ENCODE data around the gene CREBRF. TPM values are rescaled to one million over a fixed set of nuclear protein-coding genes. Genes with fewer than 3 reads are reported as not detected.
A peak's percentile ranks its signal among the peaks of the same experiment; 100 is the strongest.

The CREBRF gene
- total RNA-seq, 2 experiments from 2014 or later: 8.7 to 10.0 TPM

- H3K27ac Mint-ChIP-seq: no peak overlapping the region
- POLR2A ChIA-PET: no interaction called here
- H3K9me3 Mint-ChIP-seq (ENCODE audit: insufficient read depth): no peaks in the 10 kb centered on the region
- H3K27me3 Mint-ChIP-seq (ENCODE audit: low read depth): no peaks in the 10 kb centered on the region
- no peak for DNase-seq
- CTCF ChIA-PET: interaction anchor here (1.3 kb wide), 1 partner anchor 19 kb away, joined by 3 read pairs; the partner anchor contains the start of gene BNIP1
- no peaks in the 10 kb centered on the region for H3K4me1 Mint-ChIP-seq (ENCODE audit: low read depth)
- H3K36me3 Mint-ChIP-seq (ENCODE audit: low read depth): peaks cover 9% of the 10 kb centered on the region
- ATAC-seq: no peak
- no peak overlapping the region for H3K4me3 Mint-ChIP-seq
These were observed 107.1 kb downstream of the CREBRF start for GRCh38 chr5:173163219-173163618.

- CTCF ChIA-PET: interaction anchor here (0.9 to 1.3 kb wide), 6 partner anchors 12 to 206 kb away, joined by 3 to 4 read pairs (median 3); partner anchors contain the start of genes ATP6V0E1, BNIP1 and RPL26L1
- H3K27me3 Mint-ChIP-seq (ENCODE audit: low read depth): no peaks in the 10 kb centered on the region
- no peak overlapping the region for H3K27ac Mint-ChIP-seq
- no peak for DNase-seq
- no peak overlapping the region for H3K4me3 Mint-ChIP-seq
- no peaks in the 10 kb centered on the region for H3K4me1 Mint-ChIP-seq (ENCODE audit: low read depth)
- peaks cover 5% of the 10 kb centered on the region for H3K36me3 Mint-ChIP-seq (ENCODE audit: low read depth)
- POLR2A ChIA-PET: no interaction called here
- no peaks in the 10 kb centered on the region for H3K9me3 Mint-ChIP-seq (ENCODE audit: insufficient read depth)
- ATAC-seq: no peak
These were observed 109.2 kb downstream of the CREBRF start for GRCh38 chr5:173165177-173166016.

GRCh38 chr5:173172166-173172565 is 116.0 kb downstream of the CREBRF start:
- Mint-ChIP-seq H3K27ac (no peak overlapping the region), H3K4me1 (ENCODE audit: low read depth) (no peaks in the 10 kb centered on the region)

GRCh38 chr5:173175523-173175922 is 119.4 kb downstream of the CREBRF start:
- H3K36me3 Mint-ChIP-seq (ENCODE audit: low read depth): no peaks in the 10 kb centered on the region
- POLR2A ChIA-PET: no interaction called here
- no peak for ATAC-seq
- CTCF ChIA-PET: no interaction called here
- no peak overlapping the region for H3K4me3 Mint-ChIP-seq
- no peak overlapping the region for H3K27ac Mint-ChIP-seq
- no peak for DNase-seq
- no peaks in the 10 kb centered on the region for H3K4me1 Mint-ChIP-seq (ENCODE audit: low read depth)
- no peaks in the 10 kb centered on the region for H3K9me3 Mint-ChIP-seq (ENCODE audit: insufficient read depth)
- no peaks in the 10 kb centered on the region for H3K27me3 Mint-ChIP-seq (ENCODE audit: low read depth)

More at GRCh38 chr5:173172166-173172565, 116.0 kb downstream of the CREBRF start:
- Mint-ChIP-seq H3K4me3 (no peak overlapping the region), H3K36me3 (ENCODE audit: low read depth) (no peaks in the 10 kb centered on the region), H3K9me3 (ENCODE audit: insufficient read depth) (no peaks in the 10 kb centered on the region), H3K27me3 (ENCODE audit: low read depth) (no peaks in the 10 kb centered on the region)
- POLR2A ChIA-PET: no interaction called here
- DNase-seq (no peak), ATAC-seq (no peak)
- CTCF ChIA-PET: no interaction called here

- CTCF ChIA-PET: interaction anchor here (0.9 kb wide), 1 partner anchor 13 kb away, joined by 3 read pairs; no protein-coding TSS in a partner anchor
- H3K9me3 Mint-ChIP-seq (ENCODE audit: insufficient read depth): no peaks in the 10 kb centered on the region
- H3K4me3 Mint-ChIP-seq: no peak overlapping the region
- POLR2A ChIA-PET: no interaction called here
- no peaks in the 10 kb centered on the region for H3K36me3 Mint-ChIP-seq (ENCODE audit: low read depth)
- no peak for ATAC-seq
- H3K27ac Mint-ChIP-seq: no peak overlapping the region
- no peak for DNase-seq
- H3K27me3 Mint-ChIP-seq (ENCODE audit: low read depth): peaks cover 2% of the 10 kb centered on the region
- H3K4me1 Mint-ChIP-seq (ENCODE audit: low read depth): no peaks in the 10 kb centered on the region
These were observed 122.3 kb downstream of the CREBRF start for GRCh38 chr5:173178369-173178910.

- ChIA-PET POLR2A (no interaction called here), CTCF (no interaction called here)
- H3K27me3 Mint-ChIP-seq (ENCODE audit: low read depth): peaks cover 2% of the 10 kb centered on the region
- no peaks in the 10 kb centered on the region for H3K36me3 Mint-ChIP-seq (ENCODE audit: low read depth)
- DNase-seq (no peak), ATAC-seq (no peak)
- no peaks in the 10 kb centered on the region for H3K4me1 Mint-ChIP-seq (ENCODE audit: low read depth)
- H3K4me3 Mint-ChIP-seq: no peak overlapping the region
- H3K9me3 Mint-ChIP-seq (ENCODE audit: insufficient read depth): no peaks in the 10 kb centered on the region
- H3K27ac Mint-ChIP-seq: no peak overlapping the region
These were observed 124.2 kb downstream of the CREBRF start for GRCh38 chr5:173180331-173180730.

- POLR2A ChIA-PET: no interaction called here
These were observed 131.0 kb downstream of the CREBRF start for GRCh38 chr5:173187054-173187743.

GRCh38 chr5:173188280-173188679 is 132.1 kb downstream of the CREBRF start:
- Mint-ChIP-seq H3K36me3 (ENCODE audit: low read depth) (no peaks in the 10 kb centered on the region), H3K27me3 (ENCODE audit: low read depth) (no peaks in the 10 kb centered on the region)
- POLR2A ChIA-PET: no interaction called here

More at GRCh38 chr5:173187054-173187743, 131.0 kb downstream of the CREBRF start:
- CTCF ChIA-PET: interaction anchor here (0.7 to 1.2 kb wide), 3 partner anchors 203 to 210 kb away, joined by 3 to 4 read pairs (median 3); partner anchors contain the start of gene ATP6V0E1
- H3K36me3 Mint-ChIP-seq (ENCODE audit: low read depth): no peaks in the 10 kb centered on the region
- H3K27ac Mint-ChIP-seq: no peak overlapping the region
- peak; percentile 53 for ATAC-seq
- H3K9me3 Mint-ChIP-seq (ENCODE audit: insufficient read depth): no peaks in the 10 kb centered on the region
- no peak overlapping the region for H3K4me3 Mint-ChIP-seq
- no peaks in the 10 kb centered on the region for H3K4me1 Mint-ChIP-seq (ENCODE audit: low read depth)
- DNase-seq: peak; percentile 22
- no peaks in the 10 kb centered on the region for H3K27me3 Mint-ChIP-seq (ENCODE audit: low read depth)

More at GRCh38 chr5:173188280-173188679, 132.1 kb downstream of the CREBRF start:
- ATAC-seq: no peak
- no peak overlapping the region for H3K27ac Mint-ChIP-seq
- no peaks in the 10 kb centered on the region for H3K9me3 Mint-ChIP-seq (ENCODE audit: insufficient read depth)
- H3K4me1 Mint-ChIP-seq (ENCODE audit: low read depth): no peaks in the 10 kb centered on the region
- no peak for DNase-seq
- CTCF ChIA-PET: no interaction called here
- H3K4me3 Mint-ChIP-seq: no peak overlapping the region

Other genes starting within 250 kb of the CREBRF start
- gene ERGIC1, start 222.1 kb upstream of the CREBRF start, total RNA-seq: 10 to 100 TPM; 50.4 to 52.7 TPM
- 10 to 100 TPM; 45.1 to 49.4 TPM for gene RPL26L1, start 96.9 kb upstream of the CREBRF start, total RNA-seq
- 100 to 1,000 TPM; 122 to 129 TPM for gene ATP6V0E1, start 72.6 kb upstream of the CREBRF start, total RNA-seq
- 10 to 100 TPM; 14.3 to 14.5 TPM for gene BNIP1, start 88.2 kb downstream of the CREBRF start, total RNA-seq
- not detected for gene NKX2-5, start 178.9 kb downstream of the CREBRF start, total RNA-seq